Measurements from ENCODE around the gene EPHA4.

EPHA4 gene

GRCh38 chr2:221551864-221552263 is 20.2 kb downstream of the EPHA4 start:
- TF ChIP-seq YY1 (IDR thresholded peaks at IDR 0.05; ENCODE audit: low read depth) = no peak
- no peak for TF ChIP-seq RAD21 (IDR thresholded peaks at IDR 0.05; ENCODE audit: low read depth)
- no peak for TF ChIP-seq REST (IDR thresholded peaks at IDR 0.05; ENCODE audit: low read depth)
- TF ChIP-seq EGR1 (IDR thresholded peaks at IDR 0.05) = no peak
- TF ChIP-seq MAX (IDR thresholded peaks at IDR 0.05) = no peak
- no peak for TF ChIP-seq EP300 (IDR thresholded peaks at IDR 0.05; ENCODE audit: borderline replicate concordance)
- TF ChIP-seq USF1 (IDR thresholded peaks at IDR 0.05) = no peak
- no peak for TF ChIP-seq ZBTB7A (IDR thresholded peaks at IDR 0.05; ENCODE audit: low read depth)
- TF ChIP-seq TAF1 (IDR thresholded peaks at IDR 0.05; ENCODE audit: low read depth) = no peak

- TF ChIP-seq FOXM1 (IDR thresholded peaks at IDR 0.05; ENCODE audit: borderline replicate concordance, low read depth) = no peak
- TF ChIP-seq TEAD4 (IDR thresholded peaks at IDR 0.05) = no peak
- no peak for TF ChIP-seq YY1 (IDR thresholded peaks at IDR 0.05; ENCODE audit: low read depth)
- TF ChIP-seq EP300 (IDR thresholded peaks at IDR 0.05; ENCODE audit: borderline replicate concordance) = no peak
- no peak for TF ChIP-seq MAX (IDR thresholded peaks at IDR 0.05)
- no peak for TF ChIP-seq TCF12 (IDR thresholded peaks at IDR 0.05; ENCODE audit: low read depth)
- TF ChIP-seq ZBTB7A (IDR thresholded peaks at IDR 0.05; ENCODE audit: low read depth) = no peak
- no peak for TF ChIP-seq REST (IDR thresholded peaks at IDR 0.05; ENCODE audit: low read depth)
- no peak for TF ChIP-seq RAD21 (IDR thresholded peaks at IDR 0.05; ENCODE audit: low read depth)
- no peak for TF ChIP-seq TAF1 (IDR thresholded peaks at IDR 0.05; ENCODE audit: low read depth)
- TF ChIP-seq CREB1 (IDR thresholded peaks at IDR 0.05; ENCODE audit: low read depth) = no peak
- no peak for TF ChIP-seq CEBPB (IDR thresholded peaks at IDR 0.05)
- no peak for TF ChIP-seq EGR1 (IDR thresholded peaks at IDR 0.05)
- no peak for TF ChIP-seq USF1 (IDR thresholded peaks at IDR 0.05)
- no peak for TF ChIP-seq NFIC (IDR thresholded peaks at IDR 0.05)
Observed at GRCh38 chr2:221549143-221549542, 23.0 kb downstream of the EPHA4 start.

- TF ChIP-seq RAD21 (IDR thresholded peaks at IDR 0.05; ENCODE audit: low read depth) = no peak
- TF ChIP-seq FOXM1 (IDR thresholded peaks at IDR 0.05; ENCODE audit: borderline replicate concordance, low read depth) = no peak
- no peak for TF ChIP-seq REST (IDR thresholded peaks at IDR 0.05; ENCODE audit: low read depth)
- TF ChIP-seq NFIC (IDR thresholded peaks at IDR 0.05) = no peak
- TF ChIP-seq EGR1 (IDR thresholded peaks at IDR 0.05) = no peak
- TF ChIP-seq TCF12 (IDR thresholded peaks at IDR 0.05; ENCODE audit: low read depth) = no peak
- no peak for TF ChIP-seq TAF1 (IDR thresholded peaks at IDR 0.05; ENCODE audit: low read depth)
- TF ChIP-seq ZBTB7A (IDR thresholded peaks at IDR 0.05; ENCODE audit: low read depth) = no peak
- no peak for TF ChIP-seq CEBPB (IDR thresholded peaks at IDR 0.05)
- TF ChIP-seq CREB1 (IDR thresholded peaks at IDR 0.05; ENCODE audit: low read depth) = no peak
- TF ChIP-seq YY1 (IDR thresholded peaks at IDR 0.05; ENCODE audit: low read depth) = no peak
- no peak for TF ChIP-seq EP300 (IDR thresholded peaks at IDR 0.05; ENCODE audit: borderline replicate concordance)
Observed at GRCh38 chr2:221546505-221547225, 25.4 kb downstream of the EPHA4 start.

- TF ChIP-seq NFIC (IDR thresholded peaks at IDR 0.05) = no peak
- no peak for TF ChIP-seq REST (IDR thresholded peaks at IDR 0.05; ENCODE audit: low read depth)
Observed at GRCh38 chr2:221541131-221541735, 30.9 kb downstream of the EPHA4 start.
